ENCODE data around the gene STAT1.

Gene STAT1

GRCh38 chr2:191009541-191010374 is 4.2 kb downstream of the STAT1 start:
- DNase-seq (ENCODE audit: low read depth), result no peak
- TF ChIP-seq, protein P1, sequence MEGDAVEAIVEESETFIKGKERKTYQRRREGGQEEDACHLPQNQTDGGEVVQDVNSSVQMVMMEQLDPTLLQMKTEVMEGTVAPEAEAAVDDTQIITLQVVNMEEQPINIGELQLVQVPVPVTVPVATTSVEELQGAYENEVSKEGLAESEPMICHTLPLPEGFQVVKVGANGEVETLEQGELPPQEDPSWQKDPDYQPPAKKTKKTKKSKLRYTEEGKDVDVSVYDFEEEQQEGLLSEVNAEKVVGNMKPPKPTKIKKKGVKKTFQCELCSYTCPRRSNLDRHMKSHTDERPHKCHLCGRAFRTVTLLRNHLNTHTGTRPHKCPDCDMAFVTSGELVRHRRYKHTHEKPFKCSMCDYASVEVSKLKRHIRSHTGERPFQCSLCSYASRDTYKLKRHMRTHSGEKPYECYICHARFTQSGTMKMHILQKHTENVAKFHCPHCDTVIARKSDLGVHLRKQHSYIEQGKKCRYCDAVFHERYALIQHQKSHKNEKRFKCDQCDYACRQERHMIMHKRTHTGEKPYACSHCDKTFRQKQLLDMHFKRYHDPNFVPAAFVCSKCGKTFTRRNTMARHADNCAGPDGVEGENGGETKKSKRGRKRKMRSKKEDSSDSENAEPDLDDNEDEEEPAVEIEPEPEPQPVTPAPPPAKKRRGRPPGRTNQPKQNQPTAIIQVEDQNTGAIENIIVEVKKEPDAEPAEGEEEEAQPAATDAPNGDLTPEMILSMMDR (IDR thresholded peaks at IDR 0.05; ENCODE audit: low read length, missing control alignments), result no peak
- H3K4me3 ChIP-seq (replicated peaks; ENCODE audit: low read depth, low read length), result no peak overlapping the region

DNA sequence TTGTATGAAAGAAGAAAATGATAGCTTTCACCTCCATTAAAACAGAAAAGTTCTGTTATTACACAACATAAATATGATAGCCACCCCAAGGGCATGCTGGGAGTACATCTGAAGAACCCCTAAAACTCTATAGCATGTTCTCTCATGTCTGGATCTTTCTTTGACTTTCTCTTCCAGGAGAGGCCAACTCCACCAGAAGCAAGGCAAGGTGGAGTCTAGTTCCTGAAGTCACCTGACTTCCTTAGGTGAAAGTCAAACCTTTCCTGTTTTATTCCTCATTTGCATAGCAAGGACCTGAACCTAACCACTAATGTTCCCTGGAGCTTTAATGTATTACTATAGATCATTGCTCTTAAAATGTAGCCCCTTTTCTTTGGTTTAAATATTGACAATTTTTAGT is 5.7 kb downstream of the STAT1 start:
- TF ChIP-seq, protein P1 (IDR thresholded peaks at IDR 0.05; ENCODE audit: low read length, missing control alignments), result no peak
- H3K4me3 ChIP-seq (replicated peaks; ENCODE audit: low read depth, low read length), result no peak overlapping the region
- DNase-seq (ENCODE audit: low read depth), result no peak

GRCh38 chr2:191006997-191007783 is 6.8 kb downstream of the STAT1 start:
- TF ChIP-seq, protein P1 (IDR thresholded peaks at IDR 0.05; ENCODE audit: low read length, missing control alignments), result no peak
- no peak for DNase-seq (ENCODE audit: low read depth)
- H3K4me3 ChIP-seq (replicated peaks; ENCODE audit: low read depth, low read length), result no peak overlapping the region

DNA sequence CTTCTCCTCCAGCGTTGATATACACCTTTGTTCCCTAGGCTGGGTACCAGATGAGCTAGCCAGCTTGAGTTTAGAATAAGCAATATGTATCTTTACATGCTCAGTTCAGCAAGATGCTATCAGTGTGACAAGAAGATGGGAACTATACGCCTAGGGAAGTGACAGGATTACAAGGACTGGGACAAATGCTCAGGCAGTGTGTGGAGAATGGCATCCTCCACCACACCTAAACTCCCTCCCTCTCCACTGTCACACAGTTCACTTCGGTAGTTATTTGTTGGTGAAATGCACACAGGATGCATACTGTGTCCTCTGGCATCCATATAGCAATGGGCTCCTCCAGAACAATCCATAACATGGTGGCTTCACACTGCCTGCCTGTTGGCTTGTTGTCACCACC is 7.7 kb downstream of the STAT1 start:
- no peak for DNase-seq (ENCODE audit: low read depth)
- TF ChIP-seq, protein P1 (IDR thresholded peaks at IDR 0.05; ENCODE audit: low read length, missing control alignments), result no peak
- no peak overlapping the region for H3K4me3 ChIP-seq (replicated peaks; ENCODE audit: low read depth, low read length)

GRCh38 chr2:191003405-191004309 is 10.3 kb downstream of the STAT1 start:
- no peak for DNase-seq (ENCODE audit: low read depth)
- no peak overlapping the region for H3K4me3 ChIP-seq (replicated peaks; ENCODE audit: low read depth, low read length)
- TF ChIP-seq, protein P1 (IDR thresholded peaks at IDR 0.05; ENCODE audit: low read length, missing control alignments), result no peak

DNA sequence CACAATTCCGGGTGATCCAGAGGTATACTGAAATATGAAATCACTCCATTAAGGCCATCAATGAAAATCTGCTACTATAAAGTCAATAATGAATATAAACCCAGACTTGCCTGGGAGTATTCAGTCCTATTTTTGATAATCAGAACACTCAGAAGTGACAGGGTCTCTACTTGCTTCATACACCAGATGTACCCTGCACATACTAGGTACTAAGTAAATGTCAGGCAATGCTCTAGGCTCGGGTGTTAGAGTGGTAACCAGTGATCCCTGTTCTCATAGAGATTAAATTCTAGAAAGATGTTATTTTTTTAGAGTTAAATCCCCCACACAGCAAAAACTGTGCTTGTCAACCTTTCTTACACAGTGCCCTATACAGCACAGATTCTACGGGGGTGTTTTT is 12.3 kb downstream of the STAT1 start:
- H3K4me3 ChIP-seq (replicated peaks; ENCODE audit: low read depth, low read length), result no peak overlapping the region
- no peak for DNase-seq (ENCODE audit: low read depth)
- TF ChIP-seq, protein P1 (IDR thresholded peaks at IDR 0.05; ENCODE audit: low read length, missing control alignments), result no peak
